Measurements from ENCODE around the gene SDCCAG8. TPM values are rescaled to one million over a fixed set of nuclear protein-coding genes. Genes with fewer than 3 reads are reported as not detected.

SDCCAG8 gene
- total and polyA plus RNA-seq, 4 donors = 8.5 to 25.8 (median 17.5) TPM

DNA sequence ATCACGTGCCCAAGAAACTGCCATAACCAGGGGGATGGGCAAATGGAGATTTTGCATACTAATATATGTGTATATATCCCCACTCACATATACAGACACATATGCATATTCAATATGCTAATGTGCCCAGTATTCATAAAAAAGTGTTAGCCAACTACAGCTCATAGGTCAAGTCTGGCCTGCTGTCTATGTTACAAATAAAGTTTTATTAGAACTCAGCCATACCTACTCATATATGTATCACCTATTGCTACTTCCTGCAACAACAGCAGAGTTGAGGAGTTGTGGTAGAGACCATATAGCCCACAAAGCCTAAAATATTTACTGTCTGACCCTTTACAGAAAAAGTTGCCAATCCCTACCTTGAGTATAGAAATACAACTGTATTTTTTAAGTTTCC, 93.3 kb downstream of the SDCCAG8 start:
- WGBS = 99% methylated on average over 1 of the region's 1 CpG
- no peak overlapping the region for H3K27ac ChIP-seq (ENCODE audit: low read depth in 1 of 2, low read length in 2 of 2)
- H3K4me1 ChIP-seq (ENCODE audit: control insufficient read depth in 4 of 4, insufficient read depth in 4 of 4, low read length in 3 of 4) = peaks cover 0 to 22% (median 10%) of the 10 kb centered on the region in 4 donors

DNA sequence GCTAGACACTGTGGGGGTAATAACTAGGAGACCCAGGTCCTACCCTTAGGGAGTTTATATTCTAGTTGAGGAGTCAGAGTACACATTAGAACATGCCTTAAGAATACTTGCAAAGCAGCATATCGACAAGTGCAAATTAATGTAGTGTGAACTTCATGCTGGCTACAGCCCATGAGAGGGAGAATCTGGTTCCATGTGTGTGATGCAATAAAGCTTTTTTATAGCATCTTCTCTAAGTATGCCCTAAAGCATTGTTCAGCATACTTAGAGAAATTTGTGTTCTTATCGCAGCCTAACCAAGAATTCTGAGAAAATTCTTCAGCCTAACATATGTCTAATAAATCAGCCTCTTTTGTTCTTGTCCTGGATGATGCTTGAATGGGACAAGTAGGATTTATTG, 95.5 kb downstream of the SDCCAG8 start:
- no peaks in the 10 kb centered on the region for H3K9me3 ChIP-seq (ENCODE audit: control insufficient read depth in 4 of 4, low read length in 3 of 4)
- H3K9ac ChIP-seq (ENCODE audit: low read depth in 1 of 2, low read length in 2 of 2) = no peak overlapping the region
- H3K27ac ChIP-seq (ENCODE audit: low read depth in 1 of 2, low read length in 2 of 2) = no peak overlapping the region
- H3K4me3 ChIP-seq (ENCODE audit: low read depth in 1 of 3, low read length in 3 of 3) = no peak overlapping the region
- WGBS = 98% methylated on average over 2 of the region's 2 CpGs
- peaks cover 0 to 18% (median 6%) of the 10 kb centered on the region in 4 donors for H3K4me1 ChIP-seq (ENCODE audit: control insufficient read depth in 4 of 4, insufficient read depth in 4 of 4, low read length in 3 of 4)
- peaks cover 2 to 5% (median 3%) of the 10 kb centered on the region in 4 donors for H3K36me3 ChIP-seq (ENCODE audit: control insufficient read depth in 4 of 4, insufficient read depth in 3 of 4, low read depth in 1 of 4, low read length in 3 of 4)
- DNase-seq (ENCODE audit: low spot score) = no peak
- no peaks in the 10 kb centered on the region for H3K27me3 ChIP-seq (ENCODE audit: control insufficient read depth in 4 of 4, insufficient read depth in 4 of 4, low read length in 3 of 4)
- TF ChIP-seq, protein P1, sequence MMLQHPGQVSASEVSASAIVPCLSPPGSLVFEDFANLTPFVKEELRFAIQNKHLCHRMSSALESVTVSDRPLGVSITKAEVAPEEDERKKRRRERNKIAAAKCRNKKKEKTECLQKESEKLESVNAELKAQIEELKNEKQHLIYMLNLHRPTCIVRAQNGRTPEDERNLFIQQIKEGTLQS (IDR thresholded peaks at IDR 0.05) = no peak
- TF ChIP-seq JUND (IDR thresholded peaks at IDR 0.05) = no peak
- TF ChIP-seq RXRA (IDR thresholded peaks at IDR 0.05) = no peak
- no peak for TF ChIP-seq NR2F2 (IDR thresholded peaks at IDR 0.05)
- TF ChIP-seq, protein P2, sequence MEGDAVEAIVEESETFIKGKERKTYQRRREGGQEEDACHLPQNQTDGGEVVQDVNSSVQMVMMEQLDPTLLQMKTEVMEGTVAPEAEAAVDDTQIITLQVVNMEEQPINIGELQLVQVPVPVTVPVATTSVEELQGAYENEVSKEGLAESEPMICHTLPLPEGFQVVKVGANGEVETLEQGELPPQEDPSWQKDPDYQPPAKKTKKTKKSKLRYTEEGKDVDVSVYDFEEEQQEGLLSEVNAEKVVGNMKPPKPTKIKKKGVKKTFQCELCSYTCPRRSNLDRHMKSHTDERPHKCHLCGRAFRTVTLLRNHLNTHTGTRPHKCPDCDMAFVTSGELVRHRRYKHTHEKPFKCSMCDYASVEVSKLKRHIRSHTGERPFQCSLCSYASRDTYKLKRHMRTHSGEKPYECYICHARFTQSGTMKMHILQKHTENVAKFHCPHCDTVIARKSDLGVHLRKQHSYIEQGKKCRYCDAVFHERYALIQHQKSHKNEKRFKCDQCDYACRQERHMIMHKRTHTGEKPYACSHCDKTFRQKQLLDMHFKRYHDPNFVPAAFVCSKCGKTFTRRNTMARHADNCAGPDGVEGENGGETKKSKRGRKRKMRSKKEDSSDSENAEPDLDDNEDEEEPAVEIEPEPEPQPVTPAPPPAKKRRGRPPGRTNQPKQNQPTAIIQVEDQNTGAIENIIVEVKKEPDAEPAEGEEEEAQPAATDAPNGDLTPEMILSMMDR (IDR thresholded peaks at IDR 0.05; ENCODE audit: low read depth, low read length, missing input control) = no peak
- TF ChIP-seq, protein P3, sequence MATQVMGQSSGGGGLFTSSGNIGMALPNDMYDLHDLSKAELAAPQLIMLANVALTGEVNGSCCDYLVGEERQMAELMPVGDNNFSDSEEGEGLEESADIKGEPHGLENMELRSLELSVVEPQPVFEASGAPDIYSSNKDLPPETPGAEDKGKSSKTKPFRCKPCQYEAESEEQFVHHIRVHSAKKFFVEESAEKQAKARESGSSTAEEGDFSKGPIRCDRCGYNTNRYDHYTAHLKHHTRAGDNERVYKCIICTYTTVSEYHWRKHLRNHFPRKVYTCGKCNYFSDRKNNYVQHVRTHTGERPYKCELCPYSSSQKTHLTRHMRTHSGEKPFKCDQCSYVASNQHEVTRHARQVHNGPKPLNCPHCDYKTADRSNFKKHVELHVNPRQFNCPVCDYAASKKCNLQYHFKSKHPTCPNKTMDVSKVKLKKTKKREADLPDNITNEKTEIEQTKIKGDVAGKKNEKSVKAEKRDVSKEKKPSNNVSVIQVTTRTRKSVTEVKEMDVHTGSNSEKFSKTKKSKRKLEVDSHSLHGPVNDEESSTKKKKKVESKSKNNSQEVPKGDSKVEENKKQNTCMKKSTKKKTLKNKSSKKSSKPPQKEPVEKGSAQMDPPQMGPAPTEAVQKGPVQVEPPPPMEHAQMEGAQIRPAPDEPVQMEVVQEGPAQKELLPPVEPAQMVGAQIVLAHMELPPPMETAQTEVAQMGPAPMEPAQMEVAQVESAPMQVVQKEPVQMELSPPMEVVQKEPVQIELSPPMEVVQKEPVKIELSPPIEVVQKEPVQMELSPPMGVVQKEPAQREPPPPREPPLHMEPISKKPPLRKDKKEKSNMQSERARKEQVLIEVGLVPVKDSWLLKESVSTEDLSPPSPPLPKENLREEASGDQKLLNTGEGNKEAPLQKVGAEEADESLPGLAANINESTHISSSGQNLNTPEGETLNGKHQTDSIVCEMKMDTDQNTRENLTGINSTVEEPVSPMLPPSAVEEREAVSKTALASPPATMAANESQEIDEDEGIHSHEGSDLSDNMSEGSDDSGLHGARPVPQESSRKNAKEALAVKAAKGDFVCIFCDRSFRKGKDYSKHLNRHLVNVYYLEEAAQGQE (IDR thresholded peaks at IDR 0.05) = no peak
- TF ChIP-seq FOXA2 (IDR thresholded peaks at IDR 0.05) = no peak
- no peak for TF ChIP-seq HNF4G (IDR thresholded peaks at IDR 0.05)
- TF ChIP-seq GABPA (IDR thresholded peaks at IDR 0.05 in 1 of 2, conservative IDR thresholded peaks at IDR 0.05 in 1 of 2) = no peak
- TF ChIP-seq, protein P4, sequence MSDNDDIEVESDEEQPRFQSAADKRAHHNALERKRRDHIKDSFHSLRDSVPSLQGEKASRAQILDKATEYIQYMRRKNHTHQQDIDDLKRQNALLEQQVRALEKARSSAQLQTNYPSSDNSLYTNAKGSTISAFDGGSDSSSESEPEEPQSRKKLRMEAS (IDR thresholded peaks at IDR 0.05) = no peak
- TF ChIP-seq FOXA1 (IDR thresholded peaks at IDR 0.05) = no peak

More for the DNA sequence above, 93.3 kb downstream of the SDCCAG8 start:
- DNase-seq (ENCODE audit: low spot score) = no peak
- Histone ChIP-seq H3K36me3 (ENCODE audit: control insufficient read depth in 4 of 4, insufficient read depth in 3 of 4, low read depth in 1 of 4, low read length in 3 of 4) (peaks cover 0 to 5% (median 3%) of the 10 kb centered on the region in 4 donors), H3K27me3 (ENCODE audit: control insufficient read depth in 4 of 4, insufficient read depth in 4 of 4, low read length in 3 of 4) (no peaks in the 10 kb centered on the region), H3K9ac (ENCODE audit: low read depth in 1 of 2, low read length in 2 of 2) (no peak overlapping the region), H3K4me3 (ENCODE audit: low read depth in 1 of 3, low read length in 3 of 3) (no peak overlapping the region), H3K9me3 (ENCODE audit: control insufficient read depth in 4 of 4, low read length in 3 of 4) (no peaks in the 10 kb centered on the region)
- TF ChIP-seq, protein P2 (IDR thresholded peaks at IDR 0.05; ENCODE audit: low read depth, low read length, missing input control) = no peak
- TF ChIP-seq JUND (IDR thresholded peaks at IDR 0.05) (no peak), RAD21 (IDR thresholded peaks at IDR 0.05) (no peak), RXRA (IDR thresholded peaks at IDR 0.05) (no peak), GABPA (IDR thresholded peaks at IDR 0.05 in 1 of 2, conservative IDR thresholded peaks at IDR 0.05 in 1 of 2) (no peak)
- TF ChIP-seq, protein P3 (IDR thresholded peaks at IDR 0.05) = no peak
